Cardiac fibroblast (primary cell): Measurements from ENCODE around the gene B3GNT8.
A peak's percentile ranks its signal among the peaks of the same experiment; 100 is the strongest.

ENCODE experiments used
- DNase-seq, 2 donors: peaks; one replicate each; pipeline versions ENCODE4 v3.0.0 to v3.0.0-alpha.2; 2010; ENCODE audit warnings: low read depth in 2 of 2
- H3K4me3 ChIP-seq, 2 donors: replicated peaks in 1 of 2; 1 replicate in 1 of 2; 2 replicates in 1 of 2; pipeline ENCODE4 v1.5.1; 2011; ENCODE audit warnings: low read depth in 2 of 2, low read length in 2 of 2, mild to moderate bottlenecking in 2 of 2, moderate library complexity in 1 of 2
- CTCF ChIP-seq: IDR thresholded peaks from one replicate; pipeline ENCODE4 v1.5.1; 2011; ENCODE audit warnings: low read depth, mild to moderate bottlenecking, low read length, inconsistent platforms

The B3GNT8 gene

GRCh38 chr19:41398598-41398997 is 28.6 kb downstream of the B3GNT8 start:
- peak overlapping the region; percentile 88 to 92 for H3K4me3 ChIP-seq
- no peak for DNase-seq
- TF ChIP-seq CTCF, result no peak

- no peak for DNase-seq
- TF ChIP-seq CTCF, result no peak
Measured at GRCh38 chr19:41398050-41398418, 29.1 kb downstream of the B3GNT8 start.

GRCh38 chr19:41397086-41398049 is 29.8 kb downstream of the B3GNT8 start, which contains the start of the genes BCKDHA and EXOSC5:
BCKDHA (plus strand) TSS chr19:41397818; CDS start chr19:41397828, 10 bp downstream.
EXOSC5 (minus strand) TSS chr19:41397359; CDS start chr19:41397328, 31 bp downstream.
- peak within 1 kb of the TSS; percentile 88 to 92 for H3K4me3 ChIP-seq
- DNase-seq, result peak; percentile 100
- no peak for TF ChIP-seq CTCF

More at GRCh38 chr19:41398050-41398418, 29.1 kb downstream of the B3GNT8 start:
- H3K4me3 ChIP-seq, result peak overlapping the region; percentile 88 to 92

- DNase-seq, result no peak
- no peak overlapping the region for H3K4me3 ChIP-seq
- TF ChIP-seq CTCF, result no peak
Measured at GRCh38 chr19:41395355-41395754, 31.8 kb downstream of the B3GNT8 start.

- H3K4me3 ChIP-seq, result no peak overlapping the region
- TF ChIP-seq CTCF, result no peak
- no peak for DNase-seq
Measured at GRCh38 chr19:41392775-41393174, 34.4 kb downstream of the B3GNT8 start.

- no peak for DNase-seq
- TF ChIP-seq CTCF, result no peak
Measured at GRCh38 chr19:41391618-41392017, 35.6 kb downstream of the B3GNT8 start.

More at GRCh38 chr19:41391618-41392017, 35.6 kb downstream of the B3GNT8 start:
- H3K4me3 ChIP-seq, result no peak overlapping the region
